A673 (cell line): ENCODE data around the gene ADM.

ENCODE experiments used
- EZH2 ChIP-seq: fragments of 200-600 bp; sonication (generic); IDR thresholded peaks from 2 replicates; pipeline ENCODE4 v1.6.1; 2017; ENCODE audit warnings: borderline replicate concordance, low read depth, mild to moderate bottlenecking, mixed read lengths, antibody characterized with exemption, low read length; ENCODE audit not compliant: poor library complexity, severe bottlenecking
- TF ChIP-seq, protein P1 (sequence below): fragments of 300-800, 200-600 bp; sonication (generic); conservative IDR thresholded peaks from 2 replicates; pipeline ENCODE4 v1.5.1; 2017; ENCODE audit warnings: low read depth, mild to moderate bottlenecking, antibody characterized with exemption, low read length, moderate library complexity, mixed read lengths

DNA sequence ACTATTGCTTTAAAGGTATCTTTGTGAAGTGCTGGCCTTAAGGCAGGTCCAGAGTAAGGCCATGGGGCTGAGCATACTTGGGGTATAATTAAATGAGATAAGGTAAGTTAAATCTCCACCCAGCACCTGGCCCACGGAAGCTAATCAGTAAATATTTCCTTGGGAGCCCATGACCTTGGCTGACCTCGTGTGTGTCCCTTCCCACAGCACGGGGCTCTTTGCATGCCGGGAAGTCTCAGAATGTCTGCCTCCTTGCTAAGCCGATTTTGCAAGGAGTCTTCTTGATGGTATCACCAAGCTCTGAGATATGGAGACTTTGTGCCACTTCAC is 46.5 kb downstream of the ADM start:
- no peak for TF ChIP-seq EZH2
- TF ChIP-seq, protein P1, sequence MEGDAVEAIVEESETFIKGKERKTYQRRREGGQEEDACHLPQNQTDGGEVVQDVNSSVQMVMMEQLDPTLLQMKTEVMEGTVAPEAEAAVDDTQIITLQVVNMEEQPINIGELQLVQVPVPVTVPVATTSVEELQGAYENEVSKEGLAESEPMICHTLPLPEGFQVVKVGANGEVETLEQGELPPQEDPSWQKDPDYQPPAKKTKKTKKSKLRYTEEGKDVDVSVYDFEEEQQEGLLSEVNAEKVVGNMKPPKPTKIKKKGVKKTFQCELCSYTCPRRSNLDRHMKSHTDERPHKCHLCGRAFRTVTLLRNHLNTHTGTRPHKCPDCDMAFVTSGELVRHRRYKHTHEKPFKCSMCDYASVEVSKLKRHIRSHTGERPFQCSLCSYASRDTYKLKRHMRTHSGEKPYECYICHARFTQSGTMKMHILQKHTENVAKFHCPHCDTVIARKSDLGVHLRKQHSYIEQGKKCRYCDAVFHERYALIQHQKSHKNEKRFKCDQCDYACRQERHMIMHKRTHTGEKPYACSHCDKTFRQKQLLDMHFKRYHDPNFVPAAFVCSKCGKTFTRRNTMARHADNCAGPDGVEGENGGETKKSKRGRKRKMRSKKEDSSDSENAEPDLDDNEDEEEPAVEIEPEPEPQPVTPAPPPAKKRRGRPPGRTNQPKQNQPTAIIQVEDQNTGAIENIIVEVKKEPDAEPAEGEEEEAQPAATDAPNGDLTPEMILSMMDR = no peak
